Ishikawa (cell line): ENCODE results near the gene RNF157.

Source experiments
- CREB1 ChIP-seq: IDR thresholded peaks from 2 replicates; pipeline ENCODE4 v1.6.1; 2012; ENCODE audit warnings: low read depth
- EGR1 ChIP-seq: IDR thresholded peaks from 2 replicates; pipeline ENCODE4 v1.6.1; 2012
- EP300 ChIP-seq: IDR thresholded peaks from 2 replicates; pipeline ENCODE4 v1.6.1; 2012; ENCODE audit warnings: borderline replicate concordance
- TAF1 ChIP-seq: IDR thresholded peaks from 2 replicates; pipeline ENCODE4 v1.6.1; 2012; ENCODE audit warnings: low read depth, mild to moderate bottlenecking
- TEAD4 ChIP-seq: IDR thresholded peaks from 2 replicates; pipeline ENCODE4 v1.6.1; 2012
- YY1 ChIP-seq: IDR thresholded peaks from 2 replicates; pipeline ENCODE4 v1.6.1; 2012; ENCODE audit warnings: low read depth
- ZBTB7A ChIP-seq: IDR thresholded peaks from 2 replicates; pipeline ENCODE4 v1.6.1; 2012; ENCODE audit warnings: low read depth
- TF ChIP-seq, protein P1 (sequence below): IDR thresholded peaks from 2 replicates; pipeline ENCODE4 v1.6.1; 2012
- TF ChIP-seq, protein P2 (sequence below): IDR thresholded peaks from 2 replicates; pipeline ENCODE4 v1.6.1; 2012; ENCODE audit warnings: low read depth, mild to moderate bottlenecking
- TF ChIP-seq, protein P3 (sequence below): IDR thresholded peaks from 2 replicates; pipeline ENCODE4 v1.6.1; 2012

DNA sequence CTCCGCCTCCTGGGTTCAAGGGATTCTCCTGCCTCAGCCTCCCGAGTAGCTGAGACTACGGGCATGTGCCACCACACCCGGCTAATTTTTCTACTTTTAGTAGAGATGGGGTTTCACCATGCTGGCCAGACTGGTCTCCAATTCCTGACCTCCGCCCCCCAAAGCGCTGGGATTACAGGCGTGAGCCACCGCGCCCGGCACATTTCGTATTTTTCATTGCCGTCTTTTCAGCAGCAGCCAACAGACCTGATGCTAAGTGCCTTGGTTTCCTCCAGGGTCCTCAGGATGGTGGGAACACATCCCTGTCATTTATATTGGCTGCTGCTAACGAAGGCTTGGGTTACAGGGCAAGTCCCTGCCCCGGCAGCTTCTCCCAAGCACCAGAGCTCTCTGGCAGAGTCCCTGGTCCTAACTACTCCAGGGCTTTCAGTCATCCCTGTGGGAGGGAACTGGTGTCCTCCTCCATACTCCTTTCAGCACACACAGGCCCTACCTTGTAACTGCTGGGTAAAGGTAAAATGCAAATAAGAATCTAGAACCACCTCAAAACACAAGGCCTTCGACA, 1.5 kb upstream of the RNF157 start:
- TF ChIP-seq ZBTB7A (no peak), CREB1 (no peak), YY1 (no peak), EGR1 (no peak), TEAD4 (no peak), EP300 (no peak), TAF1 (no peak)
- TF ChIP-seq, protein P1, sequence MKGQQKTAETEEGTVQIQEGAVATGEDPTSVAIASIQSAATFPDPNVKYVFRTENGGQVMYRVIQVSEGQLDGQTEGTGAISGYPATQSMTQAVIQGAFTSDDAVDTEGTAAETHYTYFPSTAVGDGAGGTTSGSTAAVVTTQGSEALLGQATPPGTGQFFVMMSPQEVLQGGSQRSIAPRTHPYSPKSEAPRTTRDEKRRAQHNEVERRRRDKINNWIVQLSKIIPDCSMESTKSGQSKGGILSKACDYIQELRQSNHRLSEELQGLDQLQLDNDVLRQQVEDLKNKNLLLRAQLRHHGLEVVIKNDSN: no peak
- TF ChIP-seq, protein P2, sequence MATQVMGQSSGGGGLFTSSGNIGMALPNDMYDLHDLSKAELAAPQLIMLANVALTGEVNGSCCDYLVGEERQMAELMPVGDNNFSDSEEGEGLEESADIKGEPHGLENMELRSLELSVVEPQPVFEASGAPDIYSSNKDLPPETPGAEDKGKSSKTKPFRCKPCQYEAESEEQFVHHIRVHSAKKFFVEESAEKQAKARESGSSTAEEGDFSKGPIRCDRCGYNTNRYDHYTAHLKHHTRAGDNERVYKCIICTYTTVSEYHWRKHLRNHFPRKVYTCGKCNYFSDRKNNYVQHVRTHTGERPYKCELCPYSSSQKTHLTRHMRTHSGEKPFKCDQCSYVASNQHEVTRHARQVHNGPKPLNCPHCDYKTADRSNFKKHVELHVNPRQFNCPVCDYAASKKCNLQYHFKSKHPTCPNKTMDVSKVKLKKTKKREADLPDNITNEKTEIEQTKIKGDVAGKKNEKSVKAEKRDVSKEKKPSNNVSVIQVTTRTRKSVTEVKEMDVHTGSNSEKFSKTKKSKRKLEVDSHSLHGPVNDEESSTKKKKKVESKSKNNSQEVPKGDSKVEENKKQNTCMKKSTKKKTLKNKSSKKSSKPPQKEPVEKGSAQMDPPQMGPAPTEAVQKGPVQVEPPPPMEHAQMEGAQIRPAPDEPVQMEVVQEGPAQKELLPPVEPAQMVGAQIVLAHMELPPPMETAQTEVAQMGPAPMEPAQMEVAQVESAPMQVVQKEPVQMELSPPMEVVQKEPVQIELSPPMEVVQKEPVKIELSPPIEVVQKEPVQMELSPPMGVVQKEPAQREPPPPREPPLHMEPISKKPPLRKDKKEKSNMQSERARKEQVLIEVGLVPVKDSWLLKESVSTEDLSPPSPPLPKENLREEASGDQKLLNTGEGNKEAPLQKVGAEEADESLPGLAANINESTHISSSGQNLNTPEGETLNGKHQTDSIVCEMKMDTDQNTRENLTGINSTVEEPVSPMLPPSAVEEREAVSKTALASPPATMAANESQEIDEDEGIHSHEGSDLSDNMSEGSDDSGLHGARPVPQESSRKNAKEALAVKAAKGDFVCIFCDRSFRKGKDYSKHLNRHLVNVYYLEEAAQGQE: no peak
- TF ChIP-seq, protein P3, sequence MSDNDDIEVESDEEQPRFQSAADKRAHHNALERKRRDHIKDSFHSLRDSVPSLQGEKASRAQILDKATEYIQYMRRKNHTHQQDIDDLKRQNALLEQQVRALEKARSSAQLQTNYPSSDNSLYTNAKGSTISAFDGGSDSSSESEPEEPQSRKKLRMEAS: no peak
